GM21717 (cell line): ENCODE results near the gene RAD9A.

Source experiments
- ATAC-seq: cut with Tn5 transposase; IDR thresholded peaks from one replicate; pipeline ENCODE4 v1.9.1; 2021; ENCODE audit warnings: mild to moderate bottlenecking, moderate library complexity; ENCODE audit not compliant: unreplicated experiment

RAD9A gene

DNA sequence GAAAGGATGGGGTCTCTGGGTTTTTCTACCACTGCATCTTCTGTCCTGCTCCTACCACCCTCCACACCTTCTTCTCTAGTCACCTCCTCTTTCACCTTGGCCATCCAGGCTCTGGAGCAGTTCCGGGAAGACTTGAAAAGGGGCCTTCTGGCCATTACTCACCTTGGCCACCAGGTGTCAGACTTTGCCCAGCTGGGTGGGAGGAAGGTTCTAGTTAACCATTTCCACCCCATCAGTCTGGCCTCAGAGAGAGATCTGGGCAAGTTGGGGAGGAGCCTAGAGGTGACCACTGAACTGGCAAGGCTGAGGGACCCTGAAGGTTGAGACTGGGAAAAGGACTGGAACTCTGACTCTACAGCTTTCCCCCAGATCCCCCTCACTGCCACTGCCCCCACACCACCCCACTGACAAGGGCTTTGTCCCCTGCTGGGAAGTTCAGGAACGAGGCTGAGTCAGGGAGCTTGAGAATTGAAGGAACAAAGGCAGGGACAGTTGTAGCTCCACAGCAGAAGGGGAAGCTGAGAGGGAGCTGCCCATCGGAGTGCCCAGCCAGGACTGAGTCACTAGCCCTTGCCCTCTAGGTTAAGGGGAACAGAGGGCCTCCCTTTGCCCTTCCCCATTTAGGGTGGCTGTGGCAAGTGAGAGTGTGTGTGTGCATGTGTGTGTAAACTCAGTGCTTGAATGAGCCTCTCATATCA lies 34.8 kb upstream of the RAD9A start:
- no peak for ATAC-seq

DNA sequence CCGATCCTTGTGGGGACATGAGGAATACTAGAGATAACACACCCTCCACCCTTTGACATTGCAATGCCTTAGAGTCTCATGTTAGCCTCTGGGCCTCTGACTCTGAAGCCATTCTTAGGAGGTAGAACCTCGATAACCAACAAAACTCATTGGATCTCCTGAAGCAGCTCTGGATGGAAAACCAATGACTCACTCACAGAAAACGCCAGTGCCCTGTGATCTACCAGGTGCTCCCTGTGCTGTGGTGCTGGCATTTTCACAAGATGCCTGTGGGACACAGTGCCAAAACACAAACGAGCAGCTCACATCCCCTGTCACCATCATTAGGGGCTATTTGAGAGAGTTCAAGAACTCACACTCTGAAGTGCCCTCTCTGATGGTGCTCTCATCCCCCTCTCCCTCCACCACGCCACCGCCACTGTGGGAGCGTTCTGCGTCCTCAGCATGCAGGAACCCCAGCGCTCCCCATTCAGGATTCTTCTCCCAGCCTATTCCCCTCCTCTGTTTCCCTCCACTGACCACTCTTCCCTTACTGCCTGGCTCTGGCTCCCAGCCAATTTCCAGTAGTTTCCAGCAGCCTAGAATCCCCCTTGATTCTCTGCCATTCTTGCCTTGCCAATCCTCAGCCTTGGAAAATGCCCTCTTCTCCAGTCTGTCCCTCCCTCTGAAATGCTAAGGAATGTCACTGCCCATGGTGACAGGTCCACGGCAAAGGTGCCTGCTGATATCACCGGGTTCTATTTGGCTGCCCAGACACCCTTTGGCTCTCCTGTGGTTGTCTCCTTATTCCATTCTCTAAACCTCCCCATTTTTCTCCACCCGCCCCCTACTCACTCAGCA lies 33.7 kb upstream of the RAD9A start:
- no peak for ATAC-seq

DNA sequence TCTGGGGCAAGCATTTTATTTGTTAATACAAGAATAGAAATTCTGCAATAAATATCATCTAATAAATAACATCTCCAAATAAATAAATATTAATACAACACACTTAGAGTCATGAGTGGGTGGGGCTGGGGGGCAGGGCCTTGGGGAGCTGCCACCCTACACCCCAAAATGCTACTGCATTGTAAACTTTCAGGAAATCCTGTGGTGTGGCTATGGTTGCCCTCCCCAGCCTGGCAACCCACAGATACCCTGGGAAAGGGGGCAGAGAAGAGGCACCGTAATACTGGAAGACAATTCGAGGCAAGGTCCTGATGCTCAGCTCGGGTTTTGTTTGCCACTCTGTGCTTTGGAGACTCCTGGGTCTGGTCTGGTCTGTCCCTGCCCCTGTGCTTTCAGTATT lies 27.6 kb upstream of the RAD9A start:
- no peak for ATAC-seq

DNA sequence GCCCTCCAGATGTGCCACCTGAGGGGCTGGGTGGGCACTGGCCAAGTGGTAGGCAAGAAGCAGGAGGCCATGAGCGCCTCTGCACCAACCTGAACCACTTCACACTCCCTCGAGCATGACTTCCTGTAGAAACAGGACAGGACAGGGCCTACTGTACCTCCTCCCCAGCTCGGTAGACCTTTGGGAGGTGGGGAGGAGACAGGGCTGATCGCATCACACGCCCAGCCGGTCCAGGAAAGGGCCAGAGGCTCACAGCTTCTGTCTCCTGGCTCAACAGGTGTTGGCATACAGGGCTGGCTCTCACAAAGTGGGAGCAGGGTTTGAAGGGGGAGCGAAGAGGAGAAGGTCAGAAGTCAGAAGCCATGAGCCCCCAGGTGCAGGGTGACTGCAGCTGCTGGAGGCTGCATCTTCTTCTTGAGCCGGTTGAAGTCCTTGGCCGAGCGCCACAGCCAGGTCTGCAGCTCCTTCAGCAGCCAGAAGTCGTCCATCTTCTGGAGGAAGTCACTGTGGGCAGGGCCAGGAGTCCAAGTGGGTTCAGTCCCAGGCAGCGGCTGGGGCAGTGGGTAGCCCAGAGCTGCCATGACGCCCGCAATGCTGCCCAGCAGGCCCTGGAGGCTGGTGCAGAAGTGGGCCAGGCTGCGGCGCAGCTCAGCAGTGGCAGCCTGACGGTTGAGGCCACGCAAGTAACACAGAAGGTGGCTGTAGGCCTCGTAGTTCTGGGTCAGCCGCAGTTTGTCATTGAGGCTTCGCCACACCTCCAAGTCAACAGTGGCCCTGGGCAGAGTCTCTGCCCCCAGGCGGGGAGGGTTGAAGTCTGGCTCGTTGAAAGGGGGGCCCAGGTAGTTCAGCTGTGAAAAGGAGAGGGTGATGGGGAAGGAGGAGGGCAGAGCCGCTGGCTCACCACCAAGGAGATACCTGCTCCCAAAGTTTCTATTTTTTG lies 26.7 kb upstream of the RAD9A start:
- ATAC-seq, result no peak

DNA sequence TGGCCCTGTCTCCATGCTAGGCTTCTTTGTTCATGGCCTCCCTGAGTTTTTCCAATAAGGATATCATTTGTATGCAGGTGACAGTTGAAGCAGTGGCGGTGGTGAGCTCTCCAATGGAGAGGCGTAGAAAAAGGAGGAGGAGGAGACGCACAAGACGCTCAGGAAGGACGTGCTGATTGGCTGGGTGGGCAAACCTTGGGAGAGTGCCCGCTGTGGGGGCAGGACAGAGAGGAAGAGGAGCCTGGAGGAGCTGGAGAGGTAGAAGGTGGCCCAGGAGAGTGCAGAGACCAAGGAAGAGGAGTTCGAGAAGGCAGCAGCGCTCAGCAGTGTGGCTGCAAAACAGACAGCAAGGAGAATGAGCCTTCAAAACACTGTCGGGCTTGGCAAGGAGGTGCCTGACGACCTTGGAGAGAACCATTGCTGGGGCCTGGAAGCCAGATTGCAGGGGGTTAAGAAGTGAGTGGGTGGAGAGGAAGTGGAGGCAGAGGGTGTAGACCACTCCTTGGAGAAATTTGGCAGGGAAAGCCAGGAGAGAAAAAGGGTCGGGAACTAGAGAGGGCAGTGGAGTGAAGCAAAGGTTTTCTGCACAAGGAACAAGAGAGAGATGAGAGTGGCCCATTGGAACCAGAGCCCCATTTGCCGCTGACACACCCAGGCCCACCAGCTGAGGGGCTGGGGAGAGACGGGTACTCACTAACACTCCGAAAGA lies 25.9 kb upstream of the RAD9A start:
- no peak for ATAC-seq

DNA sequence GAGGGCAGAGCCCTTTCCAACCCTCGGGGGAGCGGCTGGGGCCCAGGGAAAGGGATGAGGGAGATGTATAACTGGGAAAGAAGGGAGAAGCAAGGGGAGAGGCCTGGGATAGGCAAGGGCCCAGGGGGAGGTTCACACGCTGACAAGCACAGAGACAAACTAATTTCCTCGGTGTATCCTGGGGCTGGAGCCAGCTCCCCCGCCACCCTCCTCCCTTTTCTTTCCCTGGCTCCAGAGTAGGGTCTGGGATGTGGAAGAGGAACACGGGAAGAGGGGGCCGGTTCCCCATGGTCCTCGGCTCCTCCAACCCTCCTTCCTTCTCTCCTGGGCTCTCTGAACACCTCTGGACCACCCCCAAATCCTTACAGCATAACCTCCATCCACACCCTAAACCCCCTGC lies 25.2 kb upstream of the RAD9A start:
- ATAC-seq, result no peak

DNA sequence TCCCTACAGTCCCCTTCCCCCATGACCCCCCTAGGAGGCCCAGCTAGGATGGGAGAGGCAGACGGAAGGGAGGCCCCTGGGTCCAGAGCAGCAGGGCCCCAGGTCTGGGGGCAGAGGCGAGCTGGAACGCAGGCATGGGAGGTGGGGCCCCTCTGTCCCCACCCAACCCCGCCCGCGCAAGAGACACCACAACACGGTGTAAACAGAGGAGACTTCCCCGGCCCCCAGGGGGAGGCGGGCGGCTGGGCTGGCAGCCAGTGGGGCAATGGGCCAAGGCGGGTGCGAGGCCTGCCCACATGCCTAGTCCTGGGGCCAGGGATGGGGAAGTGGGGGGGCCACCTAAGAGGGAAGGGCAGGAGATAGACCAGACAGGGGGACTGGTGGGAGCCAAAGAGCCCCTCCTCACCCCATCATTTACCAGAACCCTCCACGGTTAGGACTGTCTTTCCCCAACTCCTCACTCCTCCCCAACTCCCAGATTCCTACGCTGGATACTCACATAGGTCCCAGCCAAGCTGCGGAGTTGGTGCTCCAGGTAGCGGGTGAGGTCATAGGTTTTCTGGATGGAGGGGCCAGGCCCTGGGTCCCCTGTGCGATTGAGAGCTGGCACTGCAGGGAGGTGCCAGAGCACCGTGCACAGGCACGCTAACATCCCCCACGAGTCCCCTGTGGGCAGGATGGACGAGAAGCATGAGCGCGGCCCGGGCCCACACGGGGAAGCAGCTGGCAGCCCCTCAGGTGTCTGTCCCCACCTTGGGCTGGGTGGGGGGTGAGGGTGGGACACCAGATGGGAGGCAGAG lies 24.6 kb upstream of the RAD9A start:
- ATAC-seq, result no peak

DNA sequence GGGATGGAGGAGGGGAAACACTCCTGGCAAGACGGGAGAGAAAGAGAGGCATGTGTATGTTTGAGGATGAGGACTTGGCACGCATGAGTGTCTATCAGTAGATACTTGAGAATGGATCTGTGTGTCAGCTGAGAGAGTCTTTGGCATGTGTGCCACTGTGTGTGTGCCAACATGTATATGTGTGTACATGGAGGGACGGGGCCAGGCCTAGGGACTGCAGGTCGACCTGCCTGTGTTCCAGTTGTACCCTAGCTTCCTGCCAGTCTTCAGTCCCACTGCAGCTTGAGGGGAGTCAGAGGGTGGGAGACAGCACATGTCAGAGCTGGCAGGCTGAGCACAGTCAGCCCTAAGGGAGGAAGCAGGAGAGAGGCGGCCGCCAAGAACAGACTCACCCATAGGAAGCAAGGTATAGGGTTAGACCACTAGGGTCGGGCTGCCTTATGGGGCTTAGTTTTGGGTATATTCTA lies 24.0 kb upstream of the RAD9A start:
- ATAC-seq, result no peak

DNA sequence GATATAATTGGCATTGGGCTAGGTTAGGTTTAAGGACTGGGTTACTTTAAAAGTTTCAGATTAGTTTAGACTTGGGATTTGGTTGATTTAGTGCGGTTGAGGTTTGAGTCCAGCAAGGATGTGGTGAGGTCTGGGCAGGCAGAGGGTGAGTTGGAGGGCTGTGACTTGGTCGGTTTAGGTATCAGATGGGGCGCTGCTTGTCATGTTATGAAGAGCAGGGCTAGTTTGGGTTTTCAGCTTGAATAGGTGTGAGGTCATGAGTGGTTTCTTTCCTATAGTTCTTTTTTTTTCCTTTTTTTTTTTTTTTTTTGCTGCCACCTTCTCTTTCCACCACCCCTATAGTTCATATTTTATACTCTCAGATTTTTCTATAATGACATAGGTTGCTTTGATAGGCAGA lies 23.2 kb upstream of the RAD9A start:
- ATAC-seq, result no peak

DNA sequence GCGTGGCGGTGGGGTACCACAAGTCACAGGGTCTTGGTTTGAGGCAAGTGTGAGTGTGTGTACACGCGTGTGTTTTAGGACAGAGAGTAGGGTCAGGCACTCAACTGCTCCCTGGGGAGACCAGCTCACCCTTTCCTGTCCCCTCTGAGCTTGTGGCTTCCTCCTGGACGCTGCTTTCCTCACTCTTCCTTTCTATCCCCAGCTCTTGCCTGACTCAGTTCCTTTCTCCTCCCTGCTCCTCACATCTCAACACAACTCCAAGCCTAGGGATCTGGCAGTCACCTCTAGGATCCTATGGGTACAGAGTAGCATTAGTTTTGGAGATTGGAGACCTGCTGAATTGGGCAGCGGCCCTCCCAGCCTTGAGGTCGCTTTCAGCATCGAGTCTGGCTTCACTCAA lies 22.5 kb upstream of the RAD9A start:
- ATAC-seq, result no peak

DNA sequence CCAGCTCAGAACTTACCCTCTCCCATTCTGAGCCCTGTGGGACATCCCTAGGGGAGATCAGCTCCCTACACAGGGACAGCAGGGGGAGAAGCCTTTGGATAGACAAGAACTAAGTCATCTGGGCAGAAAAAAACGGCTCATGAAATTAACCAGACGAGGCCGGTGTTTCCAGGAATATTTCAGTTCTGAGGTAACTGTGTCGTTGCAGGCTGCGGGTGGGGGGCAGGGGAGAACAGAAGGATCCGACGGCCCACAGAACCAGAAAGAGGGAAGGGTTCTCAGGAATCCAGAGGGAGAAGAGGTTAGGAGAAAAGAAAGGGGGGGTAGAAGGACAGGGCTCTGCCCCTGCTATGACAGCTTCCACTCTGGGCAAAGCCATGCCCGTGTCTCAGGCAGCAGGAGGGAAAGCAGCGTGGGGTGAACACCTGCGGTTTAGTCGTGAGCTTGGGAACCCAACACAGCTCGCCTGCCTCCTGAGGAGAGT lies 21.9 kb upstream of the RAD9A start:
- no peak for ATAC-seq

DNA sequence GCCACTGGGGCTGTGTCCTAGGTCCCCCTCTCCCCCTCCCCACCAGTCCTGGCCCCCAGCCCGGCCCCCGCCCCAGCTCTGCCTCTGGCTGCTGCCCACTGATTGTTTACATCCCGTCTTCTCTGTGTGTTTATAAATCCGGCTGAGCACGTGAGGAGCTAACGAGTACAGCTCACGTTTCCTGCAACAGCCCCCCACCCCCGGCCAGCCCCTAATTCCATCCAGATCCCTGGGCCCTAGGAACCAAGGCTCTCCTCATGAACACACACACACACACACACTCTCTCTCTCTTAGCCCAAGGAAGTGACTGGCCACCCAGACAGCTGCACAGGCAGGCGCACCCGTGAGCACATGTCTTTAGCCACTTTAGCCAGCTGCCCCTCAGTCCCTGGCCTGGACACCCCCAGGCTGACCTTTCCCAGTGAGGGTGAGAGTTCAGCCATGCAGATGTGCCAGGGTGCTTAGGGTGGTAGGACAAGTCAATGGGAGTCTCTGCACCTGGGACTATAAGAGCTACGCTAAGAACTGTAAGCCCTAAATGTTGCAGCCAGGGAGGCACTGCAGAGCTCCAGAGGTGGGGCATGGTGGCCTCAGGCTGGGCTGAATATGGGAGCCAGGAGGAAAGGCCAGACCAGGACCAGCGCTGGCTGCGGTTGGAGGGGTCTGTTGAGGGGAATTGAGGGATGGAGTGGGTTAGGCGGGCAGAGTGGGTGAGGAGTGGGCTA lies 21.3 kb upstream of the RAD9A start:
- no peak for ATAC-seq

DNA sequence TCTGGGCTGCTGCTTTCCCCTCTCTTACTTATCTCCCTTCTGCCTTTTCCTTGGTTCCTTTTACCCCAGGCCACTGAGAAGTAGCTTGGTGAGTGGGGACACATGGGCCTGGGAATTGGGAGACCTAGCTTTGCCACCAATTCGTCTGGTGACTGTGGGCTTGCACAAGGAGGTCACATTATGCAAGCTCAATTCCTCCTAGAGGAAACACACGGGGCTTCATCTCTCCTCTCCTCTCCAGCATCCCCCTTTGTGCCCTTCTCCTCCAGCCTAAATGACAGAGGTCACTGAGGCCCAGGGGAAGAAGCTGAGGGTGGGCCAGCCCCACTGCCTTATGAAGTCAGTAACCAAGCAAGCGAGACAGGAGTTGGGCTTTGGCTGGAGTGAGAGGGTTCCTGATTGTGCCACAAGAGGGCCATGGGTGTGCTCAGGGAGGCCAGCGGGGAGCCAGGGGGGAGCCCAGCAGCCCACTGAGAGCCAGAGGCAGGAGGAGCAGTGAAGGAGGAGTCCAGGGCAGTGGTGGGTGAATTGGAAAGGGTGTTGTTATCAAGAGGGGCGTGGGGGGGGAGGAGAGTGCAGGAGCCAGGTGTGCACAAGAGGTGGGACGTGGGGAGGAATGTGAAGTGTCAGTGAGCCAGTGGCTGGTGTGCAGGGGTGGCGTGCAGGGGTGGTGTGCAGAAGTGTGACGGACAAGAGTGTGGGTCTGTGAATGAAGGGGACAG lies 20.4 kb upstream of the RAD9A start:
- no peak for ATAC-seq

DNA sequence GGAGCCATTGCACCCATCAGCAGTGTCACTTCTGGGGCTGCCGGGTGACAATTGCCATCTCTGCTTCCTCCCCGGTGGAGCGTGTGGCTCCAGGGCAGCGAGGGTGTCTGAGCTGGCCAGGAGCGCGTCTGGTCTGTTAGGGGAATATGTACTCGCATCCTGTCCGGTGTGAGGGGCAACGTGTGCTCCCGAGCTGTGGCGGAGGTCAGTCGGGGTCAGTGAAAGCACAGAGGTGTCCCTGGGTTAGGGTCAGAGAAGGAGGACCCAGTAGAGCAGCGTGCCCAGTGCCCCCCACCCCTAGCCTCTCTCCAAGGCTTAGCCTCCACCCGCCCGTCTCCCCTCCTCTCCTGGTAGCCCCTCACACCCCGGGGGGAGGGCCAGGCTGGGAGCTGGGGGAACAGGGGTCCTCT lies 19.9 kb upstream of the RAD9A start:
- no peak for ATAC-seq

DNA sequence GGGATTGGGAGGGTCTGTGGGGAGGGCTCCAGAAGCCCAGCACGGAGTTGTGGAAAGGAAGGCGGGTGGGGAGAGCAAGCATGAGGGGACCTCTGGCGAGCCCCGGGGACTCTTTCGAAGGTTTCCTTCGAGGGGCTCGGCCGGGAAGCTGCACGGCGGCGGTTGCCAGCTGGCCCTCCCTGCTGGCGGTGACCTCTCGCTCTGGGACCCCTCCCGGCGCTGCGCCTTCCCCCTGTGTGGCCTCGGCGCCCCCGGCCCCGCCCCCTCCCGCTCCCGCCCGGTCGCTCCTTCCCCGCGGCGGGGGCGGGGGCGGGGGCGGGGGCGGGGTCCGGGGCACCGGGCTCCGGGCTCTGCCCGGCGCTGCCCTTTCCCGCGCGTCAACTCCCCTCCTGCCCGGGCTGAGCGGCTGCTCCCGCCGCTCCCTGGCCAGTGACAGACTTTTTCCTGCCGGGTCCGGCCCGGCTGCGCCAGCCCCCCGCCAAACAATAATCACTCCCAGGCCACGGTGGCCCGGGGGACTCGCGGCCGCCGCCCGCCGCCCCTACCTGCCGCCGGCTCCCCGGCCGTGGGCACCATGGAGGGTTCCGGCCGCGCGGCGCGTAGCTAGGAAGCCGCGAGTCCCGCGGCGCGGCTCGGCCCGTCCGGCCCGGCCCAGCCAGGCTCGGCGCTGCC lies 19.3 kb upstream of the RAD9A start:
- no peak for ATAC-seq

DNA sequence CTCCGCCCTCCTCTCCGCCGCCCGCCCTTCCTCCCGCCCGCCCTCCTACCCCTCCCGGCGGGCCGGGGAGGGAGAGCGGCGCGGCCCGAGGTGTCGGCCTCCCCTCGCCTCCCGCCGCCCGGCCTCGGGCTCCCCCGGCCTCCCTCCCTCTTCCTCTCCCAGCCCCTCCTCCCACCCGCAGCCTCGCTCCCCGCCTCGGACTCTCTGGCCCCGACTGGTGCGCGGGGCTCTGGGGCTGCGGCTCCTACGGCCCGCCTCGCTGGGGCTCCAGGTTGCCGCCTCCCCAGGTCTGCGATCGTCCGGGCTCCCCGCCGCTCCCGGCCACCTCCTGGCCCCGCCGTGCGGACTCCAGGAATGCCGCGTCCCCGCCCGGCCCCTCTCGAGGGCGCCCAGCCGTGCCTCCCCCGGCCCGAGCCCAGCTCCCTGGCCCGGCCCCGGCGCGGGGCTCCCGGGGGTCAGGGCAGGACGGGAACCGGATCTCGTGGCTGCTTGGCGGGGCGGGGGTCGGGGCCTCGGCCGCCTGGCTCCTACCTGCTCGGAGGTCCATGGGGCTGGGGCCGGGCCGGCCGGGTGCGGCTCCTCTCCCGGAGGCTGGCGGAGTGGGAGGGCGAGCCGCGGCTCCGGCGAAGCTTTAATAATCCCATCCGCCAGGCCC lies 18.7 kb upstream of the RAD9A start, which contains the start of gene CLCF1:
Gene CLCF1, minus strand, starts transcription at position 606 of the 655 bp plus-strand sequence. Its CDS starts 59 bp downstream, at position 547.
- no peak for ATAC-seq
